DND-41 (cell line): ENCODE measurements around the gene SLC30A3.

Experiments
- ATAC-seq: fragments of 200-7000 bp; cut with Tn5 transposase; 3 replicates; pipeline ENCODE4 v1.9.1; 2021; ENCODE audit warnings: low read depth; ENCODE audit not compliant: insufficient read depth
- DNase-seq: peaks from one replicate; pipeline ENCODE4 v3.0.0-alpha.2; 2020
- H2AFZ ChIP-seq: 2 replicates; pipeline ENCODE4 v1.6.0; 2012; ENCODE audit warnings: low read depth, low read length
- H3K27ac ChIP-seq: 2 replicates; pipeline ENCODE4 v1.5.1; 2012; ENCODE audit warnings: low read length, inconsistent platforms
- H3K27me3 ChIP-seq: fragments of 200-600 bp; sonication (generic); 2 replicates; pipeline ENCODE4 v1.6.0; 2012; ENCODE audit warnings: low read length, mild to moderate bottlenecking, inconsistent platforms; ENCODE audit not compliant: insufficient read depth, poor library complexity
- H3K36me3 ChIP-seq: 2 replicates; pipeline ENCODE4 v1.5.1; 2012; ENCODE audit warnings: low read length, inconsistent platforms; ENCODE audit not compliant: insufficient read depth
- H3K4me1 ChIP-seq: 2 replicates; pipeline ENCODE4 v1.5.1; 2012; ENCODE audit warnings: mild to moderate bottlenecking, low read length; ENCODE audit not compliant: insufficient read depth
- H3K4me2 ChIP-seq: 2 replicates; pipeline ENCODE4 v1.6.0; 2012; ENCODE audit warnings: mild to moderate bottlenecking, moderate library complexity, low read length, inconsistent platforms; ENCODE audit not compliant: insufficient read depth
- H3K4me3 ChIP-seq, 2 experiments: fragments of 200-600 bp in 1 of 2; shearing (Covaris generic) in 1 of 2; 2 replicates each; pipeline ENCODE4 v1.5.1; 2012 to 2016; ENCODE audit warnings: inconsistent platforms in 2 of 2, low read length in 2 of 2, mild to moderate bottlenecking in 2 of 2, low read depth in 1 of 2, moderate library complexity in 1 of 2
- H3K79me2 ChIP-seq: 2 replicates; pipeline ENCODE4 v1.6.0; 2012; ENCODE audit warnings: low read length, inconsistent platforms; ENCODE audit not compliant: insufficient read depth
- H3K9ac ChIP-seq: 2 replicates; pipeline ENCODE4 v1.6.0; 2012; ENCODE audit warnings: low read depth, mild to moderate bottlenecking, inconsistent platforms, low read length, moderate library complexity
- H3K9me3 ChIP-seq: 2 replicates; pipeline ENCODE4 v1.5.1; 2012; ENCODE audit warnings: low read length, moderate library complexity, mild to moderate bottlenecking, inconsistent platforms; ENCODE audit not compliant: insufficient read depth, severe bottlenecking
- H4K20me1 ChIP-seq: 2 replicates; pipeline ENCODE4 v1.6.0; 2012; ENCODE audit warnings: low read length; ENCODE audit not compliant: insufficient read depth
- EZH2 ChIP-seq: IDR thresholded peaks from 3 replicates; pipeline ENCODE4 v1.6.1; 2012; ENCODE audit warnings: borderline replicate concordance, low read depth, mild to moderate bottlenecking, moderate library complexity, low read length, inconsistent platforms; ENCODE audit not compliant: severe bottlenecking
- TF ChIP-seq, protein P1 (sequence below): IDR thresholded peaks from 2 replicates; pipeline ENCODE4 v1.5.1; 2012; ENCODE audit warnings: borderline replicate concordance, low read length, moderate library complexity, mild to moderate bottlenecking; ENCODE audit not compliant: poor library complexity, severe bottlenecking; ENCODE audit errors: extremely low read depth

The SLC30A3 gene

DNA sequence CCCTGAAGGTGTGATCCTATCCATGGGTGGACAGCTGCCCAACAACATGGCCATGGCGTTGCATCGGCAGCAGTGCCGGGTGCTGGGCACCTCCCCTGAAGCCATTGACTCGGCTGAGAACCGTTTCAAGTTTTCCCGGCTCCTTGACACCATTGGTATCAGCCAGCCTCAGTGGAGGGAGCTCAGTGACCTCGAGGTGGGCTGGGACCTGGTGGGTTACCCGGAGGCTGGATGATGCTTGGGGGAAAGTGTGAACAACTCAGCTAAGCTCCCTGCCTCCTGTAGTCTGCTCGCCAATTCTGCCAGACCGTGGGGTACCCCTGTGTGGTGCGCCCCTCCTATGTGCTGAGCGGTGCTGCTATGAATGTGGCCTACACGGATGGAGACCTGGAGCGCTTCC lies 29.5 kb downstream of the SLC30A3 start:
- TF ChIP-seq EZH2: no peak
- TF ChIP-seq, protein P1, sequence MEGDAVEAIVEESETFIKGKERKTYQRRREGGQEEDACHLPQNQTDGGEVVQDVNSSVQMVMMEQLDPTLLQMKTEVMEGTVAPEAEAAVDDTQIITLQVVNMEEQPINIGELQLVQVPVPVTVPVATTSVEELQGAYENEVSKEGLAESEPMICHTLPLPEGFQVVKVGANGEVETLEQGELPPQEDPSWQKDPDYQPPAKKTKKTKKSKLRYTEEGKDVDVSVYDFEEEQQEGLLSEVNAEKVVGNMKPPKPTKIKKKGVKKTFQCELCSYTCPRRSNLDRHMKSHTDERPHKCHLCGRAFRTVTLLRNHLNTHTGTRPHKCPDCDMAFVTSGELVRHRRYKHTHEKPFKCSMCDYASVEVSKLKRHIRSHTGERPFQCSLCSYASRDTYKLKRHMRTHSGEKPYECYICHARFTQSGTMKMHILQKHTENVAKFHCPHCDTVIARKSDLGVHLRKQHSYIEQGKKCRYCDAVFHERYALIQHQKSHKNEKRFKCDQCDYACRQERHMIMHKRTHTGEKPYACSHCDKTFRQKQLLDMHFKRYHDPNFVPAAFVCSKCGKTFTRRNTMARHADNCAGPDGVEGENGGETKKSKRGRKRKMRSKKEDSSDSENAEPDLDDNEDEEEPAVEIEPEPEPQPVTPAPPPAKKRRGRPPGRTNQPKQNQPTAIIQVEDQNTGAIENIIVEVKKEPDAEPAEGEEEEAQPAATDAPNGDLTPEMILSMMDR: no peak

GRCh38 chr2:27231921-27232320 lies 30.9 kb downstream of the SLC30A3 start:
- H3K9ac ChIP-seq: no peak overlapping the region
- ATAC-seq: no peak

More for the DNA sequence above, 29.5 kb downstream of the SLC30A3 start:
- Histone ChIP-seq H3K4me2 (no peak overlapping the region), H3K36me3 (peaks cover 94% of the 10 kb centered on the region), H3K4me3 (no peak overlapping the region), H3K4me1 (no peaks in the 10 kb centered on the region), H3K9ac (no peak overlapping the region), H3K79me2 (no peaks in the 10 kb centered on the region), H2AFZ (no peak overlapping the region), H3K27me3 (no peaks in the 10 kb centered on the region), H4K20me1 (peaks cover 16% of the 10 kb centered on the region; the same call in 1 of the 2 replicates), H3K27ac (no peak overlapping the region), H3K9me3 (no peaks in the 10 kb centered on the region)
- ATAC-seq: no peak
- no peak for DNase-seq

GRCh38 chr2:27227501-27227900 lies 35.3 kb downstream of the SLC30A3 start:
- H3K27me3 ChIP-seq: no peaks in the 10 kb centered on the region
- H3K4me3 ChIP-seq: no peak overlapping the region
- DNase-seq: no peak
- H4K20me1 ChIP-seq: peaks cover 13% of the 10 kb centered on the region; the same call in 1 of the 2 replicates
- H3K4me1 ChIP-seq: no peaks in the 10 kb centered on the region
- no peak overlapping the region for H3K27ac ChIP-seq
- TF ChIP-seq, protein P1: no peak
- TF ChIP-seq EZH2: no peak
- H3K79me2 ChIP-seq: no peaks in the 10 kb centered on the region
- peaks cover 94% of the 10 kb centered on the region for H3K36me3 ChIP-seq
- no peak overlapping the region for H3K9ac ChIP-seq
- no peak for ATAC-seq
- H3K9me3 ChIP-seq: no peaks in the 10 kb centered on the region
- no peak overlapping the region for H3K4me2 ChIP-seq
- no peak overlapping the region for H2AFZ ChIP-seq

More at GRCh38 chr2:27231921-27232320, 30.9 kb downstream of the SLC30A3 start:
- H3K9me3 ChIP-seq: no peaks in the 10 kb centered on the region
- DNase-seq: no peak
- no peak overlapping the region for H3K27ac ChIP-seq
- H2AFZ ChIP-seq: no peak overlapping the region
- peaks cover 16% of the 10 kb centered on the region; the same call in 1 of the 2 replicates for H4K20me1 ChIP-seq
- H3K4me1 ChIP-seq: no peaks in the 10 kb centered on the region
- TF ChIP-seq, protein P1: no peak
- no peak for TF ChIP-seq EZH2
- no peaks in the 10 kb centered on the region for H3K79me2 ChIP-seq
- no peak overlapping the region for H3K4me2 ChIP-seq
- peaks cover 94% of the 10 kb centered on the region for H3K36me3 ChIP-seq
- H3K27me3 ChIP-seq: no peaks in the 10 kb centered on the region
- H3K4me3 ChIP-seq: no peak overlapping the region
